ENCODE results near the gene SC5D. TPM values are rescaled to one million over a fixed set of nuclear protein-coding genes. Genes with fewer than 3 reads are reported as not detected.

The SC5D gene
- total and polyA plus RNA-seq, 2 of the 8 experiments (the other 6 are each of a cell fraction or from before 2014, with no cell fraction given): 73.9 to 90.3 TPM

GRCh38 chr11:121337740-121338272 is 45.2 kb downstream of the SC5D start (continued):
- TF ChIP-seq CHD7 (IDR thresholded peaks at IDR 0.05; ENCODE audit: insufficient replicate concordance, low read length): no peak
- TF ChIP-seq NANOG (IDR thresholded peaks at IDR 0.05; ENCODE audit: insufficient read depth, low read depth, low read length, poor library complexity, severe bottlenecking): no peak
- no peak for TF ChIP-seq JUN (IDR thresholded peaks at IDR 0.05; ENCODE audit: low read depth, low read length)
- no peak for TF ChIP-seq CTBP2 (IDR thresholded peaks at IDR 0.05; ENCODE audit: borderline replicate concordance, insufficient read depth, insufficient read length, low read length)

All from H1 (cell line).